Cardiac fibroblast (primary cell): ENCODE results near the gene ACVR1B.

Experiments
- DNase-seq, 2 donors: peaks; one replicate each; pipeline versions ENCODE4 v3.0.0 to v3.0.0-alpha.2; 2010; ENCODE audit warnings: low read depth in 2 of 2
- H3K4me3 ChIP-seq, 2 donors: replicated peaks in 1 of 2; 1 replicate in 1 of 2; 2 replicates in 1 of 2; pipeline ENCODE4 v1.5.1; 2011; ENCODE audit warnings: low read depth in 2 of 2, low read length in 2 of 2, mild to moderate bottlenecking in 2 of 2, moderate library complexity in 1 of 2
- TF ChIP-seq, protein P1 (sequence below): IDR thresholded peaks from one replicate; pipeline ENCODE4 v1.5.1; 2011; ENCODE audit warnings: low read depth, mild to moderate bottlenecking, low read length, inconsistent platforms

Gene ACVR1B

DNA sequence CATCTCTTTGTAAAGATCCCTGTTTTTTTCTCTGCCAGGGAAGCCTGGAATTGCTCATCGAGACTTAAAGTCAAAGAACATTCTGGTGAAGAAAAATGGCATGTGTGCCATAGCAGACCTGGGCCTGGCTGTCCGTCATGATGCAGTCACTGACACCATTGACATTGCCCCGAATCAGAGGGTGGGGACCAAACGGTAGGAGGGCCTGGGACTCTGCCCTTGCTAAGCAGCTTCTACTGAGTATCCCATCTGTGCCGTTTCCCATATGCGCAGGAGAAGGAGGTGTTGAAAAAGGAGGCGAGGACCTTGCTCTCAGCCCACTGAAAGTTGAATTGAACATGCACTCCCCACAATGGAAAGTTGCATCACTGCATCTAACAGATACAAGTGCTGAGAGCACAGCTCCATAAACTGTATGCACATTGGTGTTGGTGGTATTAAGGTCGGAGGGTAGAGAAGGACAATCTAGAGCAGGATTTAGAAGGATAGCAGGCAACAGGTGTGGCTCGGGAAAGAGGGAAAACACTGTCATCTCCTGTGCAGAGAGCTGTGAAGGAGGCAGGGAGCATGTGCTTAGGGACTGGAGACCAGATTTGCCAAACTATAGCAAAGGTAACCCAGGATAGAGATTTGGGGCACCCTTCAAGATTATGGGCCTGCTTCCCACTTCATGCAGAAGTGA, 33.8 kb downstream of the ACVR1B start:
- DNase-seq = no peak
- TF ChIP-seq, protein P1, sequence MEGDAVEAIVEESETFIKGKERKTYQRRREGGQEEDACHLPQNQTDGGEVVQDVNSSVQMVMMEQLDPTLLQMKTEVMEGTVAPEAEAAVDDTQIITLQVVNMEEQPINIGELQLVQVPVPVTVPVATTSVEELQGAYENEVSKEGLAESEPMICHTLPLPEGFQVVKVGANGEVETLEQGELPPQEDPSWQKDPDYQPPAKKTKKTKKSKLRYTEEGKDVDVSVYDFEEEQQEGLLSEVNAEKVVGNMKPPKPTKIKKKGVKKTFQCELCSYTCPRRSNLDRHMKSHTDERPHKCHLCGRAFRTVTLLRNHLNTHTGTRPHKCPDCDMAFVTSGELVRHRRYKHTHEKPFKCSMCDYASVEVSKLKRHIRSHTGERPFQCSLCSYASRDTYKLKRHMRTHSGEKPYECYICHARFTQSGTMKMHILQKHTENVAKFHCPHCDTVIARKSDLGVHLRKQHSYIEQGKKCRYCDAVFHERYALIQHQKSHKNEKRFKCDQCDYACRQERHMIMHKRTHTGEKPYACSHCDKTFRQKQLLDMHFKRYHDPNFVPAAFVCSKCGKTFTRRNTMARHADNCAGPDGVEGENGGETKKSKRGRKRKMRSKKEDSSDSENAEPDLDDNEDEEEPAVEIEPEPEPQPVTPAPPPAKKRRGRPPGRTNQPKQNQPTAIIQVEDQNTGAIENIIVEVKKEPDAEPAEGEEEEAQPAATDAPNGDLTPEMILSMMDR = no peak
- no peak overlapping the region for H3K4me3 ChIP-seq

DNA sequence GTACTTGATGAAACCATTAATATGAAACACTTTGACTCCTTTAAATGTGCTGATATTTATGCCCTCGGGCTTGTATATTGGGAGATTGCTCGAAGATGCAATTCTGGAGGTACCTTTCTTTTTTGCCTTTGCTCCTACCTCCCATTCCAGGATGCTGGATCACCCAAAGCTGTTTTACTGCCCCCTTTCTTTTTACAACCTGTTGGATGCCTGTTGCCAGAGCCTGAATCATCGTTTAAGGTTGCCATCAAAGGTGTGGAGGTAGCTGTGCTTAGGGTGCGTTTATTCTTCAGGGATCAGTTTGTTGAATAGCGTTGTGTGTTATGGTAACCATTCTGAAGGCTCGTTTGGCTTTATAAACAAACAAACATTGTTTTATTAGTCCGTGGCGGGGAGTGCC, 35.3 kb downstream of the ACVR1B start:
- TF ChIP-seq, protein P1 = no peak
- no peak for DNase-seq
- H3K4me3 ChIP-seq = no peak overlapping the region

DNA sequence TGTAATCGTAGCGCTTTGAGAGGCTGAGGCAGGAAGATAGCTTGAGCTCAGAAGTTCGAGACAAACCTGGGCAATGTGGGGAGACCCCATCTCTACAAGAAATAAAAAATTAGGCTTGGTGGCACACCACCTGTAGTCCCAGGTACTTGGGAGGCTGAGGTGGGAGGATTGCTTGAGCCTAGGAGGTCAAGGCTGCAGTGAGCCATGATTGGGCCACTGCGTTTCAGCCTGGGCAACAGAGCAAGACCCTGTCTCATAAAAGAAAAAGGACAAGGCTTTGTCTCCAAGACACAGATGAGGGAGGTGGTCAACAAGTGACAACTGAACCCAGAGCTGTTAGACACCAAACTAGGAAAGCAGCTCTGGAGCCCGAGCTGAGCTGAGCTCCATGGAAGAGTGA, 40.7 kb downstream of the ACVR1B start:
- H3K4me3 ChIP-seq = no peak overlapping the region
- TF ChIP-seq, protein P1 = no peak
- DNase-seq = no peak

DNA sequence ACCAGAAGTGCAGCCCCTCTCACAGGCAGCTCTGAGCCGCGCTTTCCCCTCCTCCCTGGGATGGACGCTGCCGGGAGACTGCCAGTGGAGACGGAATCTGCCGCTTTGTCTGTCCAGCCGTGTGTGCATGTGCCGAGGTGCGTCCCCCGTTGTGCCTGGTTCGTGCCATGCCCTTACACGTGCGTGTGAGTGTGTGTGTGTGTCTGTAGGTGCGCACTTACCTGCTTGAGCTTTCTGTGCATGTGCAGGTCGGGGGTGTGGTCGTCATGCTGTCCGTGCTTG, 43.0 kb downstream of the ACVR1B start:
- no peak for DNase-seq
- no peak overlapping the region for H3K4me3 ChIP-seq
- TF ChIP-seq, protein P1 = no peak

DNA sequence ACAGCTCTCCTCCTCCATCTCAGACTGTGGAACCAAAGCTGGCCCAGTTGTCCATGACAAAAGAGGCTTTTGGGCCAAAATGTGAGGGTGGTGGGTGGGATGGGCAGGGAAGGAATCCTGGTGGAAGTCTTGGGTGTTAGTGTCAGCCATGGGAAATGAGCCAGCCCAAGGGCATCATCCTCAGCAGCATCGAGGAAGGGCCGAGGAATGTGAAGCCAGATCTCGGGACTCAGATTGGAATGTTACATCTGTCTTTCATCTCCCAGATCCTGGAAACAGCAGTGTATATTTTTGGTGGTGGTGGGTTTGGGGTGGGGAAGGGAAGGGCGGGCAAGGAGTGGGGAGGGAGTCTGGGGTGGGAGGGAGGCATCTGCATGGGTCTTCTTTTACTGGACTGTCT, 43.5 kb downstream of the ACVR1B start:
- no peak overlapping the region for H3K4me3 ChIP-seq
- DNase-seq = no peak
- TF ChIP-seq, protein P1 = no peak

DNA sequence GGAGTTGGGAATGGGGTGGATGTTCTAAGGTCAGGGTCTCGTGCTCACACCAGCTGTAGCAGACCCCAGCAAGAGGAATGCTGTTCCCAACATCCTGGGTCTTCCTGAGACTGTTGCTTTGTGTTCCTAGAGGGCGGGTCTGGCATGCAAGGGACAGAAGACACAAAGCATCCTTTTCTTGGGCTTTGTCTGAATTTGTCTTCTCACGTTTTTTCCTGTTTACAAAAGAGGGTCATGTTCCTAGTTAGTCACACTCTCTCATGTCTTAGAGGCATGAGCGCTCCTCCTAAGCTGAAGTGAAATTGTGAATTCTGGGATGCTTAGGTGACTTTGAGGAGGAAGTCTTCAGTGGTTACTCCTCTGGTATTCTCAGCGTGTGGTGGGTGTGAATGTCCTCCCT, 45.6 kb downstream of the ACVR1B start:
- H3K4me3 ChIP-seq = no peak overlapping the region
- TF ChIP-seq, protein P1 = no peak
- no peak for DNase-seq

DNA sequence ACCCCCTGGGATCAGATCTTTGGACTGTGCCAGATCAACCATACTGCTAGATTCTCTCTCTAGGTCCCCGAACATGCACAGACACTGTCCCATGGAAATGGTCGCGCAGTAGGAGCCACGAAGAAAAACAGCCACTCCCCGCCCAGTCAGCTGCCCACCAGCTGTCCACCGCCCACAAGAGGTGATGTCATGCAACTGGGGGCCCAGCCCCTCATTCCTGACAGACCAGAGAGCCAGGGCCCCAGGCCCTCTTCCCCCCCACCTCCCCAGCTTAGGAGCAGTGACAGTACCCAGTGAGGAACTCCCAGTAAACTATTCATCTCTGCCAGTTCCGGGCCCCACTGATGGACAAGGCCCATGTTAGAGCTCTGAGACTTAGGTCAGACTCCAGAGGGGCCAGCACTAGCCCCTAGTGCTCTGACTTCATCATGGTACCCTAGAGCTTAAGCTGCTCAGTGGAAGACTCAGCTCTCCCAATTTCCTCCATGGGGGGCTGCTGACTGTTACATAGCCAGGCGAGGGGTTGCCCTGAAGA, 51.6 kb downstream of the ACVR1B start:
- no peak for DNase-seq
- TF ChIP-seq, protein P1 = no peak
- H3K4me3 ChIP-seq = no peak overlapping the region
